ENCODE measurements around the gene TIAM2. TPM values are rescaled to one million over a fixed set of nuclear protein-coding genes. Genes with fewer than 3 reads are reported as not detected.

The TIAM2 gene
- total RNA-seq, 1 donor from 2014 or later: 14.6 TPM

DNA sequence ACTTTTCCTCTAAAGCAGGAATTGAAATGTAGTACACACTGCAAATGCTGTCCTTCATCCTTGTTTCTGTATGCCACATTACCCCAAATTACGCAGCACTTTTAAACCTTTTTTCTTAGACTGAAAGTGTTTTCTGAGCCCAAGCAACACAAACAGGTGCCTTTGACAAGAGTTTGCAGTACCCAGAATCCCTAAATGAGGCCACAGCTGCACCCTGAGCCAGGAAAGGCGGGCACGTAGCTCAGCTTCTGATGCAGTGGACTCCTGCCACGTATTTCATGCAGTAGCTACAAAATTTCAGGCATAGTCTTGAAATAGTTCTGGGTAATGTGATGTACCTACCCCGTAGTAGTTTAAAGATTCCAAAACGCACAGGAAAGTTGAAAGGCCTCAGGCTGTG, 237.7 kb downstream of the TIAM2 start:
- intact Hi-C loops (cut with DNase I): no loop called here
- no peak for DNase-seq (ENCODE audit: low spot score)
- no peak for ATAC-seq

GRCh38 chr6:155234167-155234566, 239.1 kb downstream of the TIAM2 start:
- intact Hi-C loops (cut with DNase I): no loop called here
- no peak for ATAC-seq
- no peak for DNase-seq (ENCODE audit: low spot score)

DNA sequence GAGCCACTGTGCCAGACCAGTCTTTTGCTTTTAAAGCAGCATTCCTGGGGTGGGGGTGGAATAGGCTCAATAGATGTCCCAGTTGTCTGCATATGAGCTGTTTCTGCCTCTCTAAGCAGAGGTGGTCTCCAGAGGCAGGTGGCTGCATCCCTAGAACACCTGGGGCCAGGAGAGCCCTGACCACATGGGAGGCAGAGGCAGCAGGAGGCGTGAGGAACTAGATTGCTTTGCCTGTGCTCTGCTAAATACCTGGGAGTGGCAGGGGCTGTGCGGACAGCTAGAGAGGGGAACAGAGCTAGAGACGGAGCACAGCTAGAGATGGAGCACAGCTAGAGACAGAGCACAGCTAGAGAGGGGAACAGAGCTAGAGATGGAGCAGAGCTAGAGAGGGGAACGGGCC, 239.6 kb downstream of the TIAM2 start:
- intact Hi-C loops (cut with DNase I): no loop called here
- DNase-seq (ENCODE audit: low spot score) (no peak), ATAC-seq (peak; percentile 48)

GRCh38 chr6:155235087-155235486, 240.0 kb downstream of the TIAM2 start:
- ATAC-seq: no peak
- DNase-seq (ENCODE audit: low spot score): no peak
- intact Hi-C loops (cut with DNase I): no loop called here

DNA sequence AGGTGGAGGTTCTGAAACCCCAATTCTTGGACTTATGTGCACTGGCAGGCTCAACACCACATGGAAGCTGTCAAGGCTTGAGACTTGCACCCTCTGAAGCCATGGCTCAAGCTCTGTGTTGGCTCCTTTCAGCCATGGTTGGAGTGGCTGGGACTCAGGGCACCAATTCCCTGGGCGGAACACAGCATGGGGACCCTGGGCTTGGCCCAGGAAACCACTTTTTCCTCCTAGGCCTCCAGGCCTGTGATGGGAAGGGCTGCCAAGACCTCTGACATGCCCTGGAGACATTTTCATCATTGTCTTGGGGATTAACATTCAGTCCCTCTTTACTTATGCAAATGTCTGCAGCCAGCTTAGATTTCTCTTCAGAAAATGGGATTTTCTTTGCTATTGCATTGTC, 242.5 kb downstream of the TIAM2 start:
- intact Hi-C loops (cut with DNase I): no loop called here
- ATAC-seq: no peak
- DNase-seq (ENCODE audit: low spot score): no peak

GRCh38 chr6:155240905-155241600, 245.9 kb downstream of the TIAM2 start:
- no peak for DNase-seq (ENCODE audit: low spot score)
- intact Hi-C loops (cut with DNase I): no loop called here
- no peak for ATAC-seq

DNA sequence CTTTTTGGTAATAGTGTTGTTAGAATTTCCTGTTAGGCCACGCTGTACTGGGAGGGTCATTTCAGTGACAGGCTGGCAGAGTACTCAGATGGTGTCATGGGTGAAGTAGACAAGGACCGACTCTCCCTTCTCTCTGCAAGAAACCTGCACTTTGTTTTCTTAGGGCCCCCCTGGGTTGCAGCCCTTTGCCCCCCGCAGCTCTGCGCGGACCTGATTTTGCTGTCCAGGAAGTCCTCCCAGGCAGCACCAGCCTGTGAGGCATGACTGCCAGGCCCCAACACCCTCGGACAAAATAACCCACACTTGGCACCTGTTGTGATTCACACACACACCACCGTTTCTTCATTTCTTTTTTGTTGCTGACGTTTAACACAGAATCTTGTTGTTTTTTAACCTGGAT, 246.9 kb downstream of the TIAM2 start:
- intact Hi-C loops (cut with DNase I): no loop called here
- DNase-seq (ENCODE audit: low spot score) (no peak), ATAC-seq (no peak)

DNA sequence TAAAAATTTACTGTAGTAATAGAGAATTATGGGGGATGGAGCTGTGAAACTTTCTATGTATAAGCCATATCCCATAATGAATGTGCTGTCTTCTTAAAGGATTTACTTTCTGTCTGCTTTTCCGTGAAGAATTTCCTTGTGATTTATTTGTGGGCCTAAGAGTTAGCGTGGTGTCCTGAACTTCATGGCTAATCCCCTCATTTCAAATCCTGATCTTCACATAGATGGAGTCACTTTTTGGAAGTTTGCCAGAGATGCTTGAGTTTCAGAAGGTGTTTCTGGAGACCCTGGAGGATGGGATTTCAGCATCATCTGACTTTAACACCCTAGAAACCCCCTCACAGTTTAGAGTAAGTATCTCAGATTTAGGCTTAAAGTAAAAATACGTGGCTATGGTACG, 249.3 kb downstream of the TIAM2 start:
- intact Hi-C loops (cut with DNase I): no loop called here
- DNase-seq (ENCODE audit: low spot score): no peak
- ATAC-seq: no peak

- DNase-seq (ENCODE audit: low spot score) (no peak), ATAC-seq (no peak)
- intact Hi-C loops (cut with DNase I): loop anchor here (5.0 kb wide), 1 partner anchor 63 kb away; no protein-coding TSS in a partner anchor
These were observed 250.1 kb downstream of the TIAM2 start for GRCh38 chr6:155245193-155245592.

GRCh38 chr6:155245831-155246230, 250.7 kb downstream of the TIAM2 start:
- intact Hi-C loops (cut with DNase I): loop anchor here (5.0 kb wide), 1 partner anchor 64 kb away; no protein-coding TSS in a partner anchor
- ATAC-seq: no peak
- no peak for DNase-seq (ENCODE audit: low spot score)

- intact Hi-C loops (cut with DNase I): loop anchor here (5.0 kb wide), 1 partner anchor 65 kb away; no protein-coding TSS in a partner anchor
- DNase-seq (ENCODE audit: low spot score): no peak
- no peak for ATAC-seq
These were observed 251.7 kb downstream of the TIAM2 start for GRCh38 chr6:155246825-155247224.

GRCh38 chr6:155247618-155248007, 252.5 kb downstream of the TIAM2 start:
- DNase-seq (ENCODE audit: low spot score): no peak
- intact Hi-C loops (cut with DNase I): loop anchor here (5.0 kb wide), 1 partner anchor 65 kb away; no protein-coding TSS in a partner anchor
- peak; percentile 43 for ATAC-seq

- ATAC-seq (peak; percentile 87), DNase-seq (ENCODE audit: low spot score) (peak; percentile 75)
- intact Hi-C loops (cut with DNase I): loop anchor here (5.0 kb wide), 1 partner anchor 66 kb away; no protein-coding TSS in a partner anchor
These were observed 253.2 kb downstream of the TIAM2 start for GRCh38 chr6:155248008-155249001.

DNA sequence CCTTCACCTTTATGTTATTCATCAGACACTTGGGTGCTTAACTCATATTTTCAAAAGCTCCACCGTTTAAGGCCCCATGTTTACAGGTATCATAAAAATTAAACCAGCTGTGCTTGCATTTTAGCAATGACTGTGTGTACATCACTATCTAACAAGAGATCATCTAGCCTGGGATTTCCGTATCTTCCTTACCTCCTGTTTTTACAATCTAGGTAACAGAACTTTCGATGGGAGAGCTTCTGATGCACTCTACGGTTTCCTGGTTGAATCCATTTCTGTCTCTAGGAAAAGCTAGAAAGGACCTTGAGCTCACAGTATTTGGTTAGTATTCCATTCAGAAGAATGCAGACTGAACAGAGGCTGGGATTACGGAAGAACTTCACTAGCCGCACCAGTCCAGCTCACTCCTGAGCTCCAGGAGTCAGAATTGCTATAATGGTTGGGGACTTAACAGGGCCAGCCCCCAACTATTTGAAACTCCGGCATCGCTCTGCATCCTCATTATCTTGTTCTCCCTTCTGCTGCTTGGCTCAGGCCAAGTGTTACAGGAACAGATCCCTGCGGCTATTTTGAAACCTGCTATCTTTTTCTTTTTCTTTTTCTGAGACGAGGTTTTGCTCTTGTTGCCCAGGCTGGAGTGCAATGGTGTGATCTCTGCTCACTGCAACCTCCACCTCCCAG, 255.7 kb downstream of the TIAM2 start:
- intact Hi-C loops (cut with DNase I): no loop called here
- no peak for DNase-seq (ENCODE audit: low spot score)
- ATAC-seq: no peak

- ATAC-seq (peak; percentile 21), DNase-seq (ENCODE audit: low spot score) (no peak)
- intact Hi-C loops (cut with DNase I): no loop called here
These were observed 257.5 kb downstream of the TIAM2 start for GRCh38 chr6:155252581-155252980.

DNA sequence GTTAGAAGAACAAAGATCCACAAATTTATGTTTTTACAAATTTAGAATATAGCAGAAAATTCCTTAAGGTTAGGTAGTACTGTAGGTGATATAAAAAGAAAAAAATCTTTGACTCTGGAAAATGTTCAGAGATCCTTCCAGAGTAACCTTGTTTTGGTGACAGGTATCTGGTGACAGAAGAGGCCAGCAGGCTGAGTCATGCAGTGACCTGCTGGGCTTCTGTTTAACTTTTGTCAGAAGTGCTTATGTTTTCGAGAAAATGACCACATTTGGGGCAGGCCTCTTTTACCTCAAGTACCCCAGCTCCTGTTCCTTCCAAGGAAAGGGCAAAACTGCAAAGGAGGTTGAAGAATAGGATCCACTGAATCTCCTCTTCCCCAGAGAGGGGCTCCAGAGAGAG, 258.2 kb downstream of the TIAM2 start:
- DNase-seq (ENCODE audit: low spot score) (no peak), ATAC-seq (no peak)
- intact Hi-C loops (cut with DNase I): no loop called here

DNA sequence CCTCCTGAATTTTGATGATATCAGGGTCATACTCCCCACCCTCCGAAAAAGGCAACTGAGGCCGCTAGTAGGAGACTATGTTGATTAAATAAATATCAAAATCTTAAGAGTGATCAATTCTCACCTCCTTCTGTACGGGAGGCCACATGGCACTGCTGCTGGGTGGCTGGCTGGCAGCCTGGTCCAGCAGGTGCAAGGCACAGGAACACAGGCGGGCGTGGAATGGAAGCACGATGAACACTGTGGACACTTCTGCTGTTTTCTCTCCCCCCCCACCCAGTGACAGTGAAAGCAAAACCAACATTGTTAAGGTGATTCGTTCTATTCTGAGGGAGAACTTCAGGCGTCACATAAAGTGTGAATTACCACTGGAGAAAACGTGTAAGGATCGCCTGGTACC, 259.0 kb downstream of the TIAM2 start:
- intact Hi-C loops (cut with DNase I): no loop called here
- no peak for DNase-seq (ENCODE audit: low spot score)
- no peak for ATAC-seq

DNA sequence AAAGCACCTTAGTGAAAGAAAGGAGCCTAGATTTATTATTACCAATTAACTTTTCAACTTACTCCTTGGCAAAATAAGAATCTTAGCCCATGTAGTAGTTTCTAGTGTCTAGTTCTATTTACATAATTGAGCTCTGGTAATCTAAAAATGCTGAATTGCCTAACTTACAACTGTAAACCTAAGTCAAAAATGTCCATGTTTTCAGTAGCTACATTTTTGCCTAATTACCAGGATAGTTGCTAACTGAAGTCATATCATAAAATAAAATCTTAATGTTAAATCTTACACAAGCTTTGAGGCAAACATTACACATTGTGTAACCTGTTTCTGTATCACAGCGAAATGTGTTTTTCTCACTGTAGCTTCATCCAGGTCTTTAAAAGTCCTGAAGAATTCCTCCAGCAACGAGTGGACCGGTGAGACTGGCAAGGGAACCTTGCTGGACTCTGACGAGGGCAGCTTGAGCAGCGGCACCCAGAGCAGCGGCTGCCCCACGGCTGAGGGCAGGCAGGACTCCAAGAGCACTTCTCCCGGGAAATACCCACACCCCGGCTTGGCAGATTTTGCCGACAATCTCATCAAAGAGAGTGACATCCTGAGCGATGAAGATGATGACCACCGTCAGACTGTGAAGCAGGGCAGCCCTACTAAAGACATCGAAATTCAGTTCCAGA, 261.1 kb downstream of the TIAM2 start:
- no peak for DNase-seq (ENCODE audit: low spot score)
- intact Hi-C loops (cut with DNase I): no loop called here
- ATAC-seq: no peak

GRCh38 chr6:155257796-155258195, 262.7 kb downstream of the TIAM2 start:
- no peak for ATAC-seq
- intact Hi-C loops (cut with DNase I): no loop called here
- no peak for DNase-seq (ENCODE audit: low spot score)
